NCI-H2227 treated with DMSO at 0.1 percent for 48 hours (cell line): ENCODE results near the gene SLC13A2.
"Not testable (repeated sequence)": the region's sequence is repeated elsewhere in the genome, so short reads cannot be mapped to it uniquely, and the experiment has no call there.

ENCODE experiments used
- DNase-seq: peaks from one replicate; lab custom pipeline; 2025; lab: John Stamatoyannopoulos, UW

The SLC13A2 gene

DNA sequence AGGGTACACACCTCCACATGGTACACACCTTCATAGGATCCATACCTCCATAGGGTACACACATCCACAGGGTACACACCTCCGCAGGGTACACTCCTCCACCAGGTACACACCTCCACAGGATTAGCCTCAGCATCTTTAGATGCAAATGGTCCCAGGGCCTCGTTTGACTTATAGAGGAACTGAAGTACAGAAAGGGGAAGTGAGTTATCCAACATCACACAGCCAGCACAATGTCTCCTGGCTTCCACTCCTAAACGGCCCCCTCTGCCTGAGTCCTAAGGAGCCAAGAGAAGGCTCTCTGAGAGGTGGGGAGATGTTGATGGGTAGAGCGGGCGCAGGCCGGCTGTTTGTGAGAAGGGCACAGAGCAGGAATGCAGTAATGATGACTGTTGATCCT lies 44.7 kb downstream of the SLC13A2 start:
- no peak for DNase-seq

DNA sequence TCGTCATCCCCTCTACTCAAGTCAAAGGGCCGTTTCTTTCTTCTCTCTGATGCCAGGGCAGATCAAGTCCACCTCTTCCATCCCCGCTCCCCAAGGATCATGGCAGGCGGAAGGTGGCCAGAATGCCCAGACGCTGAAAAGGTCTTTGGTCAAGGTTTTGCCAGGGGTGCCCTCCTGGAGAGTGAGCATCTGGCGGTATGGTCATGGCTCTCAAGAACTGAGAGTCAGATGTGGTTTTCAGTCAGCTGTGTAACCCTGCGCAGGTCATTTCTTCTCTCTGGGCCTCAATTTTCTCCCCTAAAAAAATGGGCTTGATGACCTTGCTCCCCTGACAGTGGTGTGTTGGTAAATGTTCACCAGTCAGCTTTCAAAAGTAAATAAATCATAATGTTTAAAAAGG lies 45.1 kb downstream of the SLC13A2 start:
- DNase-seq = no peak

DNA sequence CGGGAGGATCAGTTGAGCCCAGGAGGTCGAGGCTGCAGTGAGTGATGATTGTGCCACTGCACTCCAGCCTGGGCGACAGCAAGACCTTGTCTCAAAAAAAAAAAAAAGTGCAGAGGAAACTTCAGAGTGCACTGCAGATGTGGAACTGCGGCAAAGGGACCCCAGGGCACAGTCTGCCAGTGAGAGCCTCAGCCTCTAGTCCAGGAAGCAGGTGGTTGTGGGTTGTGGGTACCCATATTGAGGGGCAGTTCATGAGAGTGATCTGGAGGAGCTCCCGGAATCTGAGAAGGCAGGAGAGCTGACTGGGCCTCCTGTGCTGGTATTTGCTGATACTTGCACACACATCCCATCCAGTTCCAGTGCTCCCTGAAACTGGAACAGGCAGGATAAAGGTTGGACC lies 45.8 kb downstream of the SLC13A2 start:
- DNase-seq = no peak

DNA sequence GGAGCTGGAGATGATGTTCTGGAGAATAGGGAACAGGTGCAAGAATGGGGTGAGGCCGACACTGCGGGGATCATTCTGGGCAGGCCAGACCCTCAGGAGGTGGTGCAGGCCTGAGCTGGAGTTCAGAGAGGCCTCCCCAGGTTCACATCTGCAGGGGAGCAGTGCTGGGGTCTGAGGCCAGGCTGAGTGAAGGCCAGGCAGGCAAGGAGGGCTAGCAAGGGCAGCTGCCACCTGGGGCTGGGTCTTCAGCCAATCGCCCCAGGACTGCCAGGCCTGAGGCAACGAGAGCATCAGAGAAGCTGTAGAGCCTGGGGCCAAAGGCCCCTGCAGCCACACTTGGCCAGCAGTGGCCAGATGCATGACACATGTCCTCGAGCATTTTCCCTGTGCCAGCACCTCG lies 47.2 kb downstream of the SLC13A2 start:
- DNase-seq = no peak

DNA sequence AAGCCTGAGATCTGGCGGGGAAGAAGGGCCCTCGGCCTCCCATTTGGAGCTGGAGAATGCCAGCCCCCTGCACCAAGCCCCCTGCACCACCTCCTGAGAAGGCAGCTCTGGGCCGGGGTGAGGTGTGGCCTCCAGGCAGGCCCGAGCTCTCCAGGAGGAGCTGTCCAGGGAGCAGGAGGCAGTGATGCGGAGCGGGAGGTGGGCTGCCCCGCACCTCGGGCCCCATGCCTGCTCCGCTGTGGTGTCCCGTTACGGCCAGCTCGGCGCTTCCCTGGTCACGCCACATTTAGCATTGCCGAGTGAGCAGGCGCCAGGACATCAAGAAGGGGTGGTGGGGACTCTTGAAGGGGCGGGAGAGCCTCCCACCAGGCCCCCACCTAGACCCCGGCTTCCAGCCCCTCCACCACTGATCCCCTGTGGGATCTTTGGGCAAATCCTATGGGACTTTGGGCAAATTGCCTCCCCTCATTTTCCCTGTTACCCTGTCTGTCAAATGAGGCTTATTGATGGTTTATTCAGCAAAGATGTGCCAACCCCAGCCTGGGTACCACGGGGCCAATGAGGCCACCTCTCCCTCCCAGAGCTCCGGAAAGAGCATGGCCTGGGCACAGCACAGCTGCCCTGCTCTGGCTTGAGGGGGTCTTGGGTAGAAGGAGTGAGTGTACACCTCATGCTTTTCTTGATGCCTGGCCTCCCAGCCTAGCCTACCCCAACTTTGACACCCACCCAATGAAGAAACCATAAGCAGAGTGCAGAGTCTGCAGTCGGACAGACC lies 48.1 kb downstream of the SLC13A2 start:
- DNase-seq = no peak

DNA sequence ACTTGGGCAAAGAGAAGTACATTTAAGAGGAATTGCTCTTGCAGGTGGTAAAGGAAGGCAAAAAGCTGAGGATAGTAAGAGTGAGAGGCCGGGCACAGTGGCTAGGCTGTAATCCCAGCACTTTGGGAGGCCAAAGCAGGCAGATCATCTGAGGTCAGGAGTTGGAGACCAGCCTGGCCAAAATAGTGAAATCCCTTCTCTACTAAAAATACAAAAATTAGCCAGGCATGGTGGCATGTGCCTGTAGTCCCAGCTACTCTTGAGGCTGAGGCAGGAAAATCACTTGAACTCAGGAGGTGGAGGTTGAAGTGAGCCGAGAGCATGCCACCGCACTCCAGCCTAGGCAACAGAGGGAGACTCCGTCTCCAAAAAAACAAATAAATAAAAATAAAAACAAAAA lies 48.8 kb downstream of the SLC13A2 start:
- DNase-seq = not testable (repeated sequence)

DNA sequence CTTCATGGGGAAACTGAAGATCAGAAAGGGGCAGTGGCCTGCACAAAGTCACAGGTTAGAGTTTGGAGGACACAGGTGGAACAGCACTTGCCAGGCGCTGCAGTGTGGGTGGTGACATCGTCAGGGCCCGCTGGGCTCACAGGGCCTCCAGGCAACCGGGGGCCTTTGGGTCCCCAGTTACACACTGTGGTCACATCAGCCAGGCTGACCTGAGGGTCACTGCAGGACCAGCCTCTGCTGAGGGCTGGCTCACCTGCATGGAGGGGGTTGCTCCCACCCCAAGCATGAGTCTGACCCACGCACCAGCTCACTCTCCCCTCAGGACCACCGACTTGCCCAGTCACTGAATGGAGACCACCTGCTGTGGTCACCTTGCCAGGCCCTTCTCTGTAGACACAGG lies 49.7 kb downstream of the SLC13A2 start:
- no peak for DNase-seq

DNA sequence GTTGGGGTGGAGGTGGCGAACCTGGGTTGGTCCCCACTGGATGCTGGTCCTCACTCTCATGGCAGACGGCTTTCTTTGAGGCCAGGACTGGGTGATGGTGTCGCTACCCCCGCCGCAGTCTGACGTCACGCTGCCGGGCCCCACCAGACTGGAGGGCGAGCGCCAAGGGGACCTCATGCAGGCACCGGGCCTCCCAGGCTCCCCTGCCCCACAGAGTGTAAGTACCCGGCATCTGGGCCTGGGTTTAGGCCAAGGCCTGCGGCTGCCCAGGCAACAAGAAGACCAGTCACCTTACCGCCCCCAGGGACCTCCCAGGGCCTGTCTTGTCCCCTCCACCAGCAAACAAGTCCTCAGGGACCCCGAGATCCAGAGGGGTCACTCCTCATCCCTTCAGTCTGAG lies 50.4 kb downstream of the SLC13A2 start:
- no peak for DNase-seq

DNA sequence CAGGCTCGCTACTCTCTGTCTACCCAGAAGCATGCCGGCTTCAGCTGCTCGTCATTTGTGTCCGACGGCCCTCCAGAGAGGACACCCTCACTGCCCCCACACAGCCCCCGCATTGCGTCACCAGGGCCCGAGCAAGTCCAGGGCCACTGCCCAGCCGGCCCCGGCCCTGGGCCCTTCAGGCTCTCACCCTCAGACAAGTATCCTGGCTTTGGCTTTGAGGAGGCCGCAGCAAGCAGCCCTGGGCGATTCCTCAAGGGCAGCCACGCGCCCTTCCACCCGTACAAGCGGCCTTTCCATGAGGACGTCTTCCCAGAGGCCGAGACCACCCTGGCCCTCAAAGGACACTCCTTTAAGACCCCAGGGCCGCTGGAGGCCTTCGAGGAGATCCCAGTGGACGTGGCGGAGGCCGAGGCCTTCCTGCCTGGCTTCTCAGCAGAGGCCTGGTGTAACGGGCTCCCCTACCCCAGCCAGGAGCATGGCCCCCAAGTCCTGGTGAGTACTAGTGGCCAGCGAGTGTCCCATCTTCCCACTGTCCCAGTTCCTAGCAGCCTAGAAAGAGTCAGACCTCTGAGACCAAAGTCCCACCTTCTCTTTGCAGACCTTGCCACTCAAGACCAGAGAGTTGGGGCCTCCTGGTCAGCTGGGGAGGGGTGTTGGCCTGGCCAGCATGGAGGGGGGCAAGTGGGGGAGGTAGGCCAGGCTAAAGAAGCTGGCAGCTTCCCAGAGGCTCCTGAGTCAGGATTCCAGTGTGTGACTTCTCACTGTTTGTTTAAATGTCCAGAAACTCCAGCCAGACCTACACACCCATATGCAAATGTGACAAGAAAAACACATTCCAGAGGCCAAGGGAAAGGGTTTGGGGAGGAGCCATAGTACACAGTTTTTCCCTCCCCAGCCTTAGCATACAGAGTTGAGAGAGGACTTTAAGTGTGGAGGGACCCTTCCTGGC lies 51.3 kb downstream of the SLC13A2 start:
- DNase-seq = no peak

DNA sequence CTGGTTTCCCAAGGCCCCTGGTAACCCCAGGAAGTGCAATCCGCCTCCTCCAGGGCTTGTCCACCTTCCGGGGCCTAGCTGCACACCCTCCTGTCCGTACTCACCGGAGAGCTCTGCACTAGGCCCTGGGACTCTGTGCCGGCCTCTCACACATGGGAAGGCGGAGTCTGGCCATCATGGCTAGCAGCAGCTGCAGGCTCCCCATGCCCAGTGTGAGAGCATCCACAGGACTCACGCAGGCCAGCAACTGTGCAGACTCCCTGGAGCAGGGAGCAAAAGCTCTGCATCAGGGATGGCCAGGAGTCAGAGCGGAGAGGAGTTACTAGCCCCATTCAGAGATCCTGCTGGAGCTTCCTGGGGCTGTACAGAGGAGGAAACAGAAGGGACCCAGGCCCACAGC lies 52.9 kb downstream of the SLC13A2 start:
- no peak for DNase-seq

DNA sequence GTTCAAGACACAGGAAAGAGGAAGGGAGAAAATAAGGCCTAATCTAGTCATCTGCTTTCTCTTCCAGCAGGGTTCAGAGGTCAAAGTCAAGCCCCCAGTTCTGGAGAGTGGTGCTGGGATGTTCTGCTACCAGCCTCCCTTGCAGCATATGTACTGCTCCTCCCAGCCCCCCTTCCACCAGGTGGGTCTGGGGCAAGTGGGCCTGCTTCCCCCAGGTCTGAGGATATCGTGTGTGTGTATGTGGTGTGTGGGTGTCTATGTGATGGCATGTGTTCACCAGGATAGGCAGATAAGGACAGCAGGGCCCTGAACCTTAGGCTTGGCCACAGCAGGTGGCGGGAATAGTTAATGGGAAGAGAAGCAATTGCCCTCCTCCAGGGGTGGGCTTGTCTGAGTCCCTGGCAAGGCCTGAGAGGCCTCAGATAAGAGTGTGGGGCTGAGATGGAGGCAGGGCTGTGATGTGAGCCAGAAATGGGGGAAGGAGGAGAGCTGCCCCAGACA lies 53.8 kb downstream of the SLC13A2 start:
- DNase-seq = no peak

DNA sequence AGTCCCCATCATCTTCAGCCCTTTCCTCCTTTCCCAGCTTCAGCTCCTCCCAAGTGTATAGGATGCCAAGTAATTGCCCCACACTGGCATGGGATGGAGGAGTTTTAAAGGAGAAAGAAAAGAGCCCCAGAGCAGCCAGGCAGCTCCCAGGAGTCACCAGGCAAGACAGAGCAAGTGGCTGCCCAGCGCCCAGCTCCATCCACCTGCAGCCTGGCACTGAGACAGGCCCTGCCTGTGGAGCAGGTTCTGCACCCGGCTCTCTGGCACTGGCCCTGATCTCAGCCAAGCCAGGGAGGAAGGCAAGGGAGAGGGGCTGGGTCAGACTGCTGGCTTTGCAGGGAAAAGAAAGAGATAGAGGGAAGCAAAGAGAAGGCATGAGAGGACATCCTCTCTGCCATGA lies 54.4 kb downstream of the SLC13A2 start:
- no peak for DNase-seq

DNA sequence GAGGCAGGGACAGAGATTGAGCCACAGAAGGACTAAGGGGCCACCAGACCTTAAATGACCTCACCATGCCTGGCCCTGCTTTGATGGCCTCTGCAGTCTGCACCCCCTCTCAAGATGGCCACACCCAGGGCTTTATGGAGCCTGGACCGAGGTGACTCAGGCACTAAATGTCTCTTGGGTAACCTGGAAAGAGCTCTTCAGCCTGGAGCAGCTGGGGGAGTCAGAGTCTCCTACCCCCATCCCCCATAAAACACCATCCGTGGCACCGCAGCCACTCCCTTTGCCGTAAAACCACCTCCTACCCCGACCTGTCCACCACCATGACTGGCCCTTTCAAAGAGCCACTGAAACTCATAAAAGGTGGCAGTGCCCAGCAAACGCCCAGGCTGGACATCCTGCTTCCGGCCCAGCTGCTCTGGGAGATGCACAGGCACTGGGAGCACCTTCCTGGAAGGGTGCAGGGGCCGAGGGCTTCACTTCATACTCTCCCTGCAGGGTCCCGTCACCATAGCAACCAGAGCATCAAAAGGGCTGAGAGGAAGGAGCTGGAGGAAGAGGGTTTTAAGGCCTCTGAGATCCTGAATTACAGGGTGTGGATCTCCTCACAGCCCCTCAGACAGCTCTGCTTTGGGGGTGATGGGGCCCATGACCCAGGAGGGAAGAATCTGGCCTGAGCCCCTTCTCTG lies 55.0 kb downstream of the SLC13A2 start:
- no peak for DNase-seq

DNA sequence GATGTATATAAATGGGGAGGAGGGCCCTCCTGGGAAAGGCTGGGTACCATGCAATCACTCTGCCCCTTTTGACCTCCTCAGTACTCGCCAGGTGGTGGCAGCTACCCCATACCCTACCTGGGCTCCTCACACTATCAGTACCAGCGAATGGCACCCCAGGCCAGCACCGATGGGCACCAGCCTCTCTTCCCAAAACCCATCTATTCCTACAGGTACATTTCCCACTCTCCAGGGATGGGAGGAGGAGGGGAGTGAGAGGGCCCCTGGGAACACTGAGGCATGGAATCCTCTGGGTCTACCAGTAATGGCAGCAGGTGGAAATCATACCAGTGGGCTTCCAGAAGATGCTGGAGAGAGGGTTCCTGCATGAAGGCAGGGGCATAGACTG lies 55.6 kb downstream of the SLC13A2 start:
- DNase-seq = no peak

DNA sequence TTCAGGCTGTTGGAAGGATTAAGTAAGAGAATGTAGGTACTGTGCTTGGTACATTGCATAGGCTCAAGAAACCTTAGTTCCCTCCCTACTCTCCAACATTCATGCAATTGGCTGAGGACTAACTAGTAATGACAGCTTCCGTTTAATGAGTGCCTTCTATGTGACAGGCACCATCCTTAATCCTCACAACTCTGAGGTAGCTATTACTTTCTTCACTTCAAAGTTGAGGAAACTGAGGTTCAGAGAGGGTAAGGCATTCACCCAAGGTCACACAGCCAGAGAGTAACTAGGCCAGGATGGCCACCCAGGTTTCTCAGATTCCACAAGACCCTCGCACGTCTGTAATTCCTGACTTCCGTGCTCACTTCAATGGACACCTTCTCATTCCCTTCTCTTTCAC lies 56.8 kb downstream of the SLC13A2 start:
- no peak for DNase-seq

DNA sequence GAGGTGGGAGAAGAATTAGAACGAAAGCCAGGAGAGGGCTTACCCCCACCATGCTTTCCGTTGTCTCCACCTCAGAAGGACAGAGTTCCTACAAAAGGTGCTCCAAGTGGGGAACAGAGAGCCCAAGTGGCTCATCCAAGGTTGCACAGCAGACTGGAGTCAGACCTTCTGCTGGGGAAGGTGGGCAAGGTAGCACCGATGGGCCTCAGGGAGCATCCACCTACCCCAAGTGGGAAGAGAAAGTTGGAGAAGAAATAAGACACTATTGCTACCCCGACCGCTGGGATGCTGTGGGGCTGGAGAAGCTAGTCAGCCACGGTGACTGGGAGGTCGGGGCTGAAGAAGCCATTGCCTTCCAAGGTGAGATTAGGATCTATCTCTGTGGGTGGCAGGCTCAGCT lies 57.5 kb downstream of the SLC13A2 start:
- DNase-seq = no peak

DNA sequence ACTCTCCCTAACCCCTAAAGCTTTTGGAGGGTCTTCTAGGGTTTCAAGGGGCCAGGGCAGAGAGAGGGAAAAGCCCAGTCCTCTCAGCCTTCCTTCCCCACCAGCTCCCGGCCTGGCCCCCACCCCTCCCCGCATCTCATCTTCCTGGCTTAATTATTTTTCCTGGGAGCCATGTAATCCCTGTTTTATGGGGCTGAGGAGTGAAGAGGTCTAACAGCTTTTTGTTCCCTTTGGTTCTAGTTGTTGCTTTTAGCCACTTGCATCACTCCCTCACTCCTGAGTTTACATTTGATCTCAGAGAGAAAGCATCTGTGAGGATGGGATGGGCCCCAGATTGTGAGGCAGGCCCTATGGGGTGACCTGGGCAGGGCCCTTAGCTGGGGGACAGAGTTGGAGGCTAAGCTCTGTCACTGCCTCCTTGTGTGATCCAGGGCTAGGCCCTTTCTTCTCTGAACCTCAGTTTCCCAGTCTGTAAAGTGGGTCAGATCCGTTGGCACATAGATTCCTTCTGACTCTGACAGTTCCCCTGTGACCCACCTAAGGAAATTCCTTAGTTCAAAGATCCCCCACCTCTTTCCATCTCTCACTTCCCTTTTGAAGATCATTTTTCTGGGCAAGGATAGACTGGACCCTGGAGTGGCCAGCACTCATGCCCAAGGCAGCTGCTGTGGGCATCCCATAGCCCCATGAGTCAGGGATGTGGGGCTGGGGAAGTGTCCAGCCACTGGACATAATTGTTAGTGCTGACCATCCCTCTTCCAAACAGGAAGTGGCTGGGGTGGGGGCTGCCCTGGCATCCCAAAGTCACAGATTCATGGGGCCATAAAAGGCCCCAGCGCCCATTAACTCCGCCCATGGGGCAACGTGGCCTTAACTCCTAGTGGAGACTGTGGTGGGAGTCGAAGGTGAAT lies 58.9 kb downstream of the SLC13A2 start:
- DNase-seq = no peak

DNA sequence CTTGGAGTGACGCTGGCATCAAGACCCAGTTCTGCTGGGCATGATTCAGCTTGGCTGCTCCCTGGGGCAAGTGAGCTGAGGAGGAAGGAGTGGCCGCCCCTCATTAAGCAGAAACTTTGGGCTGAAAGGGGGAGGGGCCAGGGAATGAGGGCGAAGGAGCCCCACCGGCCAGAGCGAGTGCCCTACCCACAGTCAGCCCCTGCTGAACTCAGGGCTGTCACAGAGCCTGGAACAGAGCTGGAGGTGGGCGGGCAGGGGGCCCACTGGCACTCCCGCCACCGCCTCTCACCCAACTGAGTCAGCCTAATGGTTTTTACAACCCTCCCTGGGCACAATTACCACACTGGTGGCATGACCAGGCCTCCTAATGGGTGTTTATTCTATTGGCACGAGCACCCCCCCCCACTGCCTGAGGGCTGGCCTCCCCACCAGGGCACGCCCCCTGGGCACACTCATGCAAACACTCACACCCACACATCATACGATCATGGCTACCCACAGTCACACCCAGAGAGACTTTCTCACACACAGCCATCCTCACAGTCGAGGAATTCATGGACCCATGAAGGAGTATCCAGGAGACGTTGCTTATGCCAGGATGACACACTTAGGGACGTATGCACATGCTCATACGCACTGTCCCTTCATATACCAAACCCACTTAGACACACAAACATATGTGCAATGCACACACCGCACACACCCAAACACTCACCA lies 59.8 kb downstream of the SLC13A2 start:
- DNase-seq = no peak

DNA sequence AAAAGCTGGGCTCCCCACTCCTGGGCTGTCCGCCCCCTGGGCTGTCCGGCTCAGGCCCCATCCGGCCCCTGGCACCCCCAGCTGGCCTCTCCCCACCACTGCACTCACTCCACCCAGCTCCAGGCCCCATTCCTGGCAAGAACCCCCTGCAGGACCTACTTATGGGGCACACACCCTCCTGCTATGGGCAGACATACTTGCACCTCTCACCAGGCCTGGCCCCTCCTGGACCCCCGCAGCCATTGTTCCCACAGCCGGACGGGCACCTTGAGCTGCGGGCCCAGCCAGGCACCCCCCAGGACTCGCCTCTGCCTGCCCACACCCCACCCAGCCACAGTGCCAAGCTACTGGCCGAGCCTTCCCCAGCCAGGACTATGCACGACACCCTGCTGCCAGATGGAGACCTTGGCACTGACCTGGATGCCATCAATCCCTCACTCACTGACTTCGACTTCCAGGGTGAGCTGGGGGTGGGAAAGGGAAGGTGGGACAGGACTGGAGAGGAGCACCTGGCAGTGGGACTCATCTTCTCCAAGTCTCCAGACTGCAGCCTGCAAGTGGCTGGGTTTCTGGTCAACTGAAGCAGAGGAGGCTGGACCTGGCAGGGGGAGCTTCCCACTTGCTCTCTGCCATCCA lies 61.4 kb downstream of the SLC13A2 start:
- DNase-seq = no peak

DNA sequence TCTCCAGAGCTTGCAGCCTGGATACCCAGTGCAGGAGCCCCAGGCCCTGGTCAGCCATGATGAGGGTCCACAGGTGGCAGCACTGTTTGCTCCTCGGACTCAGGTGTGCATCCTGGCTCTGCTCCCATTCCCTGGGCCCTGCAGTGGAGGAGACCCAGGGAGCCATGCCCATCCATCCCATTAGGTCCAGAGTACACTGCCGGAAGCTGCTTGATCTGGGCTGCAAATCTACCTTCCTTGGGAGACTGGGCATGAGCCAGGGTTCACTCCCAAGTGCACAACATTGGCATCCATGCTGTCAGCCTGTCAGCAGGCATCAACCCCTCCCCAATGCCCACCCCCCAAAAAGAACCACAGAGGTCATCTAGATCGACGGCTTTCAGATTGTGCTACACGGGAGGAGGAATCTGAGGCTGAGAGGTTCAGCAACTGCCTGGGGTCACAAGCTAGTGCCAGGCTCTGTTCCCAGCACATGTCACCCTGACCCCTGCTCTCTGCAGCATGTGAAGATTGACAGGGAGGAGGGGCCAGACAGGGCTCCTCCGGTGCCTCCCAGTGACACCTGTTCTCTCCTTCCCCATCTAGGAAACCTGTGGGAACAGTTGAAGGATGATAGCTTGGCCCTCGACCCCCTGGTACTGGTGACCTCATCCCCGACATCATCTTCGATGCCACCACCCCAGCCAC lies 63.2 kb downstream of the SLC13A2 start:
- no peak for DNase-seq
